ENCODE data around the gene RPRD1B. TPM values are rescaled to one million over a fixed set of nuclear protein-coding genes. Genes with fewer than 3 reads are reported as not detected.

Gene RPRD1B
- total RNA-seq, 1 experiment from 2014 or later, result 43.6 TPM

- H3K27ac ChIP-seq (ENCODE audit: low read length), result peak overlapping the region; percentile 83
- H3K79me2 ChIP-seq (ENCODE audit: low read length), result no peaks in the 10 kb centered on the region
- intact Hi-C loops (cut with micrococcal nuclease), result no loop called here
- H3K36me3 ChIP-seq (ENCODE audit: low read depth, low read length), result no peaks in the 10 kb centered on the region
- DNase-seq, result no peak
- POLR2A ChIA-PET (ENCODE audit: unreplicated experiment), result interaction anchor here (0.5 kb wide), 1 partner anchor 76 kb away, joined by 3 read pairs; the partner anchor contains the start of genes RPRD1B and TTI1
- H3K9ac ChIP-seq (ENCODE audit: low read length), result no peak overlapping the region
- H3K9me3 ChIP-seq (ENCODE audit: low read length), result no peaks in the 10 kb centered on the region
- no peaks in the 10 kb centered on the region for H3K27me3 ChIP-seq (ENCODE audit: low read length)
- TF ChIP-seq EZH2phosphoT487 (IDR thresholded peaks at IDR 0.05; ENCODE audit: borderline replicate concordance, low read length) (no peak), CTCF (conservative IDR thresholded peaks at IDR 0.05; ENCODE audit: low read depth, low read length) (no peak), EZH2 (IDR thresholded peaks at IDR 0.05; ENCODE audit: low read length, unreplicated experiment) (no peak)
- H2AFZ ChIP-seq (ENCODE audit: low read length), result no peak overlapping the region
- peaks cover 38% of the 10 kb centered on the region for H3K4me1 ChIP-seq (ENCODE audit: insufficient read depth, low read length)
- no peaks in the 10 kb centered on the region for H4K20me1 ChIP-seq (ENCODE audit: low read length)
- H3K9me2 ChIP-seq (replicated peaks; ENCODE audit: low read length), result no peaks in the 10 kb centered on the region
- no peak overlapping the region for H3K4me3 ChIP-seq (ENCODE audit: low read length)
- CTCF ChIA-PET, result interaction anchor here (1.2 kb wide), 1 partner anchor 112 kb away, joined by 3 read pairs; no protein-coding TSS in a partner anchor
- peak overlapping the region; percentile 64 for H3K4me2 ChIP-seq (ENCODE audit: low read length)
- no TSS peak for BruUV-seq (replicated peaks)
- ATAC-seq, result no peak
- peaks cover 10% of the 10 kb centered on the region for H3F3A ChIP-seq (ENCODE audit: low read length, unreplicated experiment)
Measured at GRCh38 chr20:38108986-38109541, 75.5 kb downstream of the RPRD1B start.

GRCh38 chr20:38109591-38110524, 76.3 kb downstream of the RPRD1B start:
- DNase-seq (peak; percentile 99), ATAC-seq (peak; percentile 88)
- POLR2A ChIA-PET (ENCODE audit: unreplicated experiment), result interaction anchor here (0.5 to 0.7 kb wide), 2 partner anchors 14 to 77 kb away, joined by 3 read pairs; partner anchors contain the start of genes RPRD1B and TTI1
- H3K4me1 ChIP-seq (ENCODE audit: insufficient read depth, low read length), result peaks cover 38% of the 10 kb centered on the region
- peak overlapping the region; percentile 6; the same call in 1 of the 2 replicates for H3K9ac ChIP-seq (ENCODE audit: low read length)
- peak overlapping the region; percentile 64 for H3K4me2 ChIP-seq (ENCODE audit: low read length)
- no peak for TF ChIP-seq CTCF (conservative IDR thresholded peaks at IDR 0.05; ENCODE audit: low read depth, low read length)
- TF ChIP-seq EZH2 (IDR thresholded peaks at IDR 0.05; ENCODE audit: low read length, unreplicated experiment), result no peak
- no peak for TF ChIP-seq EZH2phosphoT487 (IDR thresholded peaks at IDR 0.05; ENCODE audit: borderline replicate concordance, low read length)
- BruUV-seq (replicated peaks), result no TSS peak
- H3K36me3 ChIP-seq (ENCODE audit: low read depth, low read length), result no peaks in the 10 kb centered on the region
- no peak overlapping the region; the same call in 1 of the 2 replicates for H3K4me3 ChIP-seq (ENCODE audit: low read length)
- no peaks in the 10 kb centered on the region for H3K27me3 ChIP-seq (ENCODE audit: low read length)
- H3K27ac ChIP-seq (ENCODE audit: low read length), result peak overlapping the region; percentile 83
- no peak overlapping the region for H2AFZ ChIP-seq (ENCODE audit: low read length)
- H3K9me2 ChIP-seq (replicated peaks; ENCODE audit: low read length), result no peaks in the 10 kb centered on the region
- H4K20me1 ChIP-seq (ENCODE audit: low read length), result no peaks in the 10 kb centered on the region
- H3F3A ChIP-seq (ENCODE audit: low read length, unreplicated experiment), result peaks cover 10% of the 10 kb centered on the region
- intact Hi-C loops (cut with micrococcal nuclease), result loop anchor here (2.0 to 5.0 kb wide), 3 partner anchors 49 to 112 kb away; partner anchors contain the start of gene TGM2
- no peaks in the 10 kb centered on the region for H3K79me2 ChIP-seq (ENCODE audit: low read length)
- CTCF ChIA-PET, result interaction anchor here (0.5 to 1.4 kb wide), 7 partner anchors 26 to 116 kb away, joined by 3 to 4 read pairs (median 3); no protein-coding TSS in a partner anchor
- H3K9me3 ChIP-seq (ENCODE audit: low read length), result no peaks in the 10 kb centered on the region
